HepG2 (cell line): ENCODE data around the gene GABRR3. TPM values are rescaled to one million over a fixed set of nuclear protein-coding genes. Genes with fewer than 3 reads are reported as not detected.

Experiments used
- ATAC-seq: fragments of 200-7000 bp; cut with Tn5 transposase; 3 replicates; pipeline ENCODE4 v1.9.1; 2020; ENCODE audit warnings: mild to moderate bottlenecking, moderate library complexity
- BruUV-seq: library from RNA; stranded (reverse); fragments of 400-500 nt; replicated peaks from 2 replicates; lab custom pipeline; 2021; lab: Mats Ljungman, UMichigan
- CTCF ChIA-PET: fragments of 300-600 bp; formaldehyde crosslinking; extraction: SDS; loops from one replicate; lab custom pipeline; 2021; ENCODE audit warnings: low total read pairs, inconsistent platforms, low intra/inter-chr PET ratio; lab: Yijun Ruan, JAX
- POLR2A ChIA-PET: fragments of 350-600 bp; sonication (Branson Sonifier 250); formaldehyde crosslinking; loops from one replicate; lab custom pipeline; 2020; ENCODE audit warnings: antibody characterized with exemption, inconsistent platforms; lab: Yijun Ruan, JAX
- DNase-seq: peaks from one replicate; pipeline ENCODE4 v3.0.0-alpha.2; 2015; ENCODE audit warnings: low spot score
- FAIRE-seq: peaks from 3 replicates; lab custom pipeline; 2011; peaks lifted over from hg19 to GRCh38; lab: Jason Lieb, UNC
- H2AFZ ChIP-seq: one replicate; pipeline ENCODE4 v1.6.1; 2011; ENCODE audit warnings: low read length, inconsistent platforms
- H3K27ac ChIP-seq: fragments of 300-600 bp; 3 replicates; pipeline ENCODE4 v1.8.0; 2011; ENCODE audit warnings: mixed run types, mild to moderate bottlenecking, mixed read lengths, low read length, inconsistent platforms; ENCODE audit not compliant: insufficient read depth; ENCODE audit errors: extremely low read length
- H3K27me3 ChIP-seq, 2 experiments: fragments of 200-600 bp in 1 of 2; 2 replicates in 1 of 2; 3 replicates in 1 of 2; pipeline versions ENCODE4 v1.6.0 to v1.8.0; 2011; ENCODE audit warnings: low read length in 2 of 2, mild to moderate bottlenecking in 2 of 2, moderate library complexity in 2 of 2, inconsistent platforms in 1 of 2; ENCODE audit not compliant: insufficient read depth in 2 of 2, control insufficient read depth in 1 of 2
- H3K36me3 ChIP-seq, 2 experiments: fragments of 200-600 bp in 1 of 2; replicated peaks in 1 of 2; 2 replicates in 1 of 2; 3 replicates in 1 of 2; pipeline versions ENCODE4 v1.5.1 to v1.8.0; 2011; ENCODE audit warnings: low read length in 2 of 2, inconsistent platforms in 1 of 2; ENCODE audit not compliant: insufficient read depth in 2 of 2, control insufficient read depth in 1 of 2
- H3K4me1 ChIP-seq: 2 replicates; pipeline ENCODE4 v1.5.1; 2012; ENCODE audit warnings: low read length, inconsistent platforms; ENCODE audit not compliant: insufficient read depth
- H3K4me2 ChIP-seq: 2 replicates; pipeline ENCODE4 v1.6.0; 2011; ENCODE audit warnings: low read depth, low read length, inconsistent platforms
- H3K4me3 ChIP-seq, 3 experiments: fragments of 200-600 bp in 1 of 3; sonication (generic), shearing (Covaris generic) in 1 of 3; replicated peaks in 1 of 3; 2 replicates each; pipeline ENCODE4 v1.5.1; 2011 to 2016; ENCODE audit warnings: low read length in 3 of 3, inconsistent platforms in 2 of 3, low read depth in 2 of 3, mild to moderate bottlenecking in 2 of 3, control low read depth in 1 of 3, mixed read lengths in 1 of 3; ENCODE audit not compliant: insufficient read depth in 1 of 3
- H3K79me2 ChIP-seq: one replicate; pipeline ENCODE4 v1.6.1; 2011; ENCODE audit warnings: low read length, inconsistent platforms; ENCODE audit not compliant: insufficient read depth
- H3K9ac ChIP-seq: 2 replicates; pipeline ENCODE4 v1.6.0; 2011; ENCODE audit warnings: mild to moderate bottlenecking, low read depth, low read length, inconsistent platforms; ENCODE audit not compliant: insufficient read depth
- H3K9me3 ChIP-seq: 2 replicates; pipeline ENCODE4 v1.5.1; 2012; ENCODE audit warnings: mild to moderate bottlenecking, low read length
- H4K20me1 ChIP-seq: 2 replicates; pipeline ENCODE4 v1.6.0; 2011; ENCODE audit warnings: inconsistent platforms, mild to moderate bottlenecking, low read length, moderate library complexity; ENCODE audit not compliant: insufficient read depth
- BHLHE40 ChIP-seq: IDR thresholded peaks from 2 replicates; pipeline ENCODE4 v1.6.1; 2011; ENCODE audit warnings: low read length, improper control_type of control experiment
- HMG20B ChIP-seq: conservative IDR thresholded peaks from 2 replicates; pipeline ENCODE4 v1.6.1; 2016; ENCODE audit warnings: missing genetic modification reagents, missing compliant biosample characterization
- IKZF4 ChIP-seq: sonication (generic); formaldehyde crosslinking; IDR thresholded peaks from 2 replicates; pipeline ENCODE4 v1.5.1; 2020; ENCODE audit warnings: borderline replicate concordance, mild to moderate bottlenecking, low read depth, missing genetic modification reagents; ENCODE audit errors: not compliant biosample characterization
- NCOR1 ChIP-seq: fragments of 200-600 bp; sonication (generic); IDR thresholded peaks from 2 replicates; pipeline ENCODE4 v1.7.0; 2017; ENCODE audit warnings: antibody characterized with exemption, low read length, borderline replicate concordance
- POGZ ChIP-seq: sonication (generic); formaldehyde crosslinking; IDR thresholded peaks from 2 replicates; pipeline ENCODE4 v1.4.0; 2020; ENCODE audit warnings: mild to moderate bottlenecking, missing genetic modification reagents
- POLR2A ChIP-seq, 2 experiments: IDR thresholded peaks; 2 replicates each; pipeline ENCODE4 v1.6.1; 2011; ENCODE audit warnings: low read depth in 2 of 2, low read length in 2 of 2, mild to moderate bottlenecking in 1 of 2, moderate library complexity in 1 of 2; ENCODE audit not compliant: insufficient read depth in 1 of 2
- SRF ChIP-seq: IDR thresholded peaks from 2 replicates; pipeline ENCODE4 v1.6.1; 2011; ENCODE audit warnings: mild to moderate bottlenecking, low read depth, low read length, moderate library complexity
- TBX2 ChIP-seq: sonication (generic); formaldehyde crosslinking; IDR thresholded peaks from 2 replicates; pipeline ENCODE4 v1.5.0; 2020; ENCODE audit warnings: missing genetic modification reagents, mild to moderate bottlenecking, borderline replicate concordance
- ZFP90 ChIP-seq: sonication (generic); formaldehyde crosslinking; IDR thresholded peaks from 2 replicates; pipeline ENCODE4 v1.8.0; 2022; ENCODE audit warnings: missing genetic modification reagents, mild to moderate bottlenecking, inconsistent platforms, borderline replicate concordance
- WGBS: methylation state at CpG from one replicate; pipeline ENCODE4 v1.1.6; 2017; ENCODE audit warnings: low lambda C conversion rate; 5-methylcytosine and 5-hydroxymethylcytosine counted together
- in situ Hi-C: cut with HindIII; loops from 2 replicates; pipeline ENCODE4 v1.10.0; 2017; ENCODE audit warnings: low pct_unique_long_range_greater_than_20kb; ENCODE audit not compliant: extremely low pct_ligation_motif_present
- intact Hi-C: fragments of 100-400 bp; cut with micrococcal nuclease; formaldehyde crosslinking; loops from one replicate; pipeline ENCODE4 v1.10.0; 2022; ENCODE audit not compliant: unreplicated experiment
- polyA plus RNA-seq, 8 experiments: library from polyadenylated mRNA; depleted of rRNA in 3 of 8; stranded (reverse) in 7 of 8; unstranded in 1 of 8; fragments of >200 nt; fragmentation: Illumina TruSeq in 4 of 8; extraction: Trizol in 4 of 8; gene quantifications; 2 replicates each; pipeline versions ENCODE4 v1.2.1 to v1.2.3, GENCODE V29; 2011 to 2016; ENCODE audit warnings: low read depth in 4 of 8, missing spikeins in 1 of 8, mixed read lengths in 1 of 8; ENCODE audit not compliant: insufficient read depth in 1 of 8
- total RNA-seq, 5 experiments: library from RNA; depleted of rRNA; stranded (reverse); fragments of >200 nt; fragmentation: Illumina TruSeq; extraction: Trizol; gene quantifications; 2 replicates each; pipeline ENCODE4 v1.2.3, GENCODE V29; 2016; ENCODE audit warnings: low read depth in 1 of 5
- TF ChIP-seq, protein P1 (sequence below): IDR thresholded peaks from 2 replicates; pipeline ENCODE4 v1.6.1; 2016; ENCODE audit warnings: mild to moderate bottlenecking, missing biosample characterization, missing genetic modification reagents

Gene GABRR3
- total and polyA plus RNA-seq, 2 of the 13 experiments (the other 11 are each of a cell fraction or from before 2014, with no cell fraction given) = 0.42 to 0.83 TPM

- intact Hi-C loops = no loop called here
- 97% methylated on average over 2 of the region's 2 CpGs for WGBS
- no peak for FAIRE-seq
- no peaks in the 10 kb centered on the region for H3K27me3 ChIP-seq
- H3K27ac ChIP-seq = no peak overlapping the region
- in situ Hi-C loops = no loop called here
- H3K4me2 ChIP-seq = no peak overlapping the region
- no peaks in the 10 kb centered on the region for H3K9me3 ChIP-seq
- no peak overlapping the region for H3K4me3 ChIP-seq
- H3K4me1 ChIP-seq = no peaks in the 10 kb centered on the region
- H3K9ac ChIP-seq = no peak overlapping the region
- ChIA-PET CTCF (no interaction called here), POLR2A (no interaction called here)
- H3K36me3 ChIP-seq = peaks cover 31 to 86% of the 10 kb centered on the region in 2 experiments
- no TSS peak for BruUV-seq
- TF ChIP-seq POLR2A (IDR thresholded peaks at IDR 0.05; ENCODE audit: insufficient read depth in 1 of 2, low read depth in 2 of 2, low read length in 2 of 2) = no peak
- no peak for TF ChIP-seq ZFP90 (CRISPR knock-in tag)
- TF ChIP-seq HMG20B (CRISPR knock-in tag) = no peak
- TF ChIP-seq NCOR1 = no peak
- no peak for TF ChIP-seq BHLHE40
- no peak for TF ChIP-seq POGZ (CRISPR knock-in tag)
- TF ChIP-seq IKZF4 (CRISPR knock-in tag) = no peak
- no peak for TF ChIP-seq SRF
- TF ChIP-seq TBX2 = no peak
- TF ChIP-seq, protein P1, sequence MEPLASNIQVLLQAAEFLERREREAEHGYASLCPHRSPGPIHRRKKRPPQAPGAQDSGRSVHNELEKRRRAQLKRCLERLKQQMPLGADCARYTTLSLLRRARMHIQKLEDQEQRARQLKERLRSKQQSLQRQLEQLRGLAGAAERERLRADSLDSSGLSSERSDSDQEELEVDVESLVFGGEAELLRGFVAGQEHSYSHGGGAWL (CRISPR knock-in tag) = no peak
- no peak for ATAC-seq
- no peak overlapping the region for H2AFZ ChIP-seq
- no peak for DNase-seq
- H3K79me2 ChIP-seq = no peaks in the 10 kb centered on the region
- no peaks in the 10 kb centered on the region for H4K20me1 ChIP-seq
These were observed 86.0 kb downstream of the GABRR3 start for GRCh38 chr3:97949110-97949485.
